Stimulated activated CD4-positive, alpha-beta T cell treated with anti-CD3 and anti-CD28 coated beads, Interleukin-1b, Interleukin-23, amount 100 ng/mL, for 24 hours (primary cell): ENCODE data around the gene OR1F1.
A peak's percentile ranks its signal among the peaks of the same experiment; 100 is the strongest.
"Not testable (repeated sequence)": the region's sequence is repeated elsewhere in the genome, so short reads cannot be mapped to it uniquely, and the experiment has no call there.

ENCODE experiments used
- DNase-seq, 4 experiments: peaks; one replicate each; pipeline ENCODE4 v3.0.0-alpha.2; 2020; ENCODE audit warnings: low read depth in 4 of 4, low spot score in 1 of 4

Gene OR1F1

DNA sequence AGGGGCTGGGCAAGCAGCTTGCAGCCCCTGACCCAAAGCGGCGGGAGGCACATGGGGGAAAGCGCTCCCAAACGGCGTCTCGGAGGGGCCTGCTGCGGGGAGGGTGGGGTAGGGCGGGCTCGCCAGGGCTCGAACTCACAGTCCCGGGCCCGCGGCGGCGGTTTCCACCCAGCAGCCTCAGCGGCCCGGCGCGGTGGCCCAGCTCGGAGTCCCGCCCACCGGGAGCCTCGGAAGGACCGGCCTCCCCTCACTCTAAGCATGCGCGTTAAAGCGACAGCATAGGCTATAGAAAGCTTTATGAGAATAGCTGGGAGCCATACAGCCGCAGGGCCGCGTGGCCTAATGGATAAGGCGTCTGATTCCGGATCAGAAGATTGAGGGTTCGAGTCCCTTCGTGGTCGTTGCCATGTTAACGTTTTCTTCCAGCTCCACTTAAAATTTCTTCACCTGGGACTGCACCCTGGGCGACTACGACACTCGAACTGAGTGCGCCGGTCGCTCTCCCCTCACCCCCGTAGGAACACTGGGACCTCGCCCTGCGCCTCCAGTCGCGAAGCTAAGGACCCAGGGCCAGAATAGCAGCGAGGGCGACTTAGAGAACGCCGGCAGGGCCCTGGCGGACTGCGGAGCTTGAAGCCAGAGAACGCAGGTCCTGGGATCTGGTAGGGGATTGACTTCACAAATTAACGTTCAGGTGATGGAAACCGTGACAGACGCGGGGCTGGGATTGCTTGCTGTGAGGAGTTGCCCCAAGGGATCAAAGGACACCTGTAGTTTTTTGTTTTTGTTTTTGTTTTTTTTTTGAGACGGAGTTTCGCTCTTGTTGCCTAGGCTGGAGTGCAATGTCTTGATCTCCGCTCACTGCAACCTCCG is 37.4 kb upstream of the OR1F1 start:
- DNase-seq = peak; percentile 94 to 100 (median 98)

DNA sequence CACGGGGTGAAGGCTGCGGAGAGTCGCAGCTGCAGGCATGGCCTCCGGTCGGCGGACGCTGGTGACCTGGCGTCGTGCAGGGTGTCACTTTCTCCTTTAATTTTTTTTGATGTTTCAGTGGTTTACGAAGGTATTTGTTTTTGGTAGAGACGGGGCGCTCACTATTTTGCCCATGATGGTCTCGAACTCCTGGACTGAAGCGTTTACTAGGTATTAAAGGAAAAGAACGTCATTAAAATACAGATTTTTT is 36.1 kb upstream of the OR1F1 start:
- no peak for DNase-seq

DNA sequence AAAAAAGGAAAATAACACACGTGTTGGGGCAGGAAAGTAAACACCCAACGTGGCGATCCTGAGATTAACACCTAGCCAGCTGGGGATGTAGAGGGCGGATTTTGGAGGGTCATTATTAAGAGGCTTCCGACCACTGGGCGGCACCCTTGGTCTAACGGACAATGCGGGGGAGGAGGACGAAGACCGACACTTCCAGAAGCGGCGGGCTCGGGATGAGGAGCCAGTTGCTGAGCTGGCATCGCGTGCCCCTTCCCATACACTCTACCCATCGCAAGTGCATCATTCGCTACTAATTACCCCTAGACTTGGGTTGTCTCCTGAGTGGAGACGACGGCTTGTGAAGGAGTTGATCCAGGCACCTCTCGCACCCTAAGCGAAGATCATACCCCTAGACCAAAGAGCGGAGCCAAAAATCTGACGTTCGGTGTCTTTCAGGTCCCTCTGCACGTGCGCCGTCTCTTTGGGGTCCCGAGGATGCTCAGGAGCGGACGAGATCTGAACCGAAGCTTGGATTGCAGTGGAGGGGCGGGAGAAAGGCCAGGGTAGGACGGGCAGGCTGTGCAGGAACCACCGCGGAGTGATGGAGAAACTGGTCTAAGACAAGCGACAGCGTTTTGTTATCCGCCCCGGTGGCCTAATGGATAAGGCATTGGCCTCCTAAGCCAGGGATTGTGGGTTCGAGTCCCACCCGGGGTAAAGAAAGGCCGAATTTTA is 35.6 kb upstream of the OR1F1 start:
- peak in 3 of 4 experiments; percentile 79 to 89 (median 88) for DNase-seq

DNA sequence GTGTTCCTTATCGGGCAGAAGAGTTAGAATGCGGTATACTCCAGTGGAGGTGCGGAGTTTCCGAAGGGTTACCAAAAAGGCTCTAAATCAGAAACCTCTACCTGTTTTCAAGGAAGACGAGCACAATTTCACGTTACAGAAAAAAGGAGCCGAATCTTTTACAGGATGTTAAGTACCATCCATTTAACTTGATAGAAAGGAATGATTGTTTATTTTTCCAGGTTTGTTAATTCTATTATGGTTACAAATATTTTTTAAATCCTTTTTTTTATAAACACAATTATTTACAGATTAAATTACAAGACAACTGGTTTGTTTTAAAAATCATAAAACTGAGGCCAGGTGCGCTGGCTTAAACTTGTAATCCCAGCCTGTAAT is 35.0 kb upstream of the OR1F1 start:
- DNase-seq = no peak

DNA sequence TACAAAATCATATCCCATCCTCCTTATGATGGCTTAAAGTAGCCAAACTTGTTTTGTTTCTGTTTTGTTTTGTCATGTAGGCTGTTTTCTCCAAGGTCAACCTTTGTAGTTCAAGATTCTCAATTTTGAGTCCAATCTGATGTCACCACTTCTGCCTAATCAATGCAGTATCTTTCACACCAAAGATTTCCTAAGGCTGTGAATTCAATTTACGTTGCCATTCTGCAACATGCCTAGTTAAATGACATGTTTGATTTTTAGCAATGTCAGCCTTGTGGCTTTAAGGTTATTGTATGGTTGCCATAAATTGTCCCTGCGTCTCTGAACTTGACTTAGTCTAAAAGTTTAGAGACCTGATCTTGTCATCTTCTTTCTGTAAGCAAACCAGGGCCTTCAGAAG is 32.8 kb upstream of the OR1F1 start:
- no peak for DNase-seq

DNA sequence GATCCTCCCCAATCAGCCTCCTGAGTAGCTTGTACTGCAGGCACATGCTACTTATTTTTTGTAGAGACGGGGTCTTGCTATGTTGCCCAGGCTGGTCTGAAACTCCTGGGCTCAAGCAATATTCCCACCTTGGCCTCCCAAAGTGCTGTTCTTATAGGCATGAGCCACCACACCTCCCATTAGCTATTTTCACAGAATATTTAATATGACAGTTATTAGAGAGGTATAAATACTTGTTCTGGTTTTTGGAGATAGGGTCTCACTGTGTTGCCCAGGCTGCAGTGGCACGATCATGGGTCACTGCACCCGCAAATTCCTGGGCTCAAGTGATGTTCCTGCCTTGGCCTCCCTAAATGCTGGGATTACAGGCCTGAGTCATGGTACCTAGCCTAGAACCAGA is 32.0 kb upstream of the OR1F1 start:
- DNase-seq = no peak

DNA sequence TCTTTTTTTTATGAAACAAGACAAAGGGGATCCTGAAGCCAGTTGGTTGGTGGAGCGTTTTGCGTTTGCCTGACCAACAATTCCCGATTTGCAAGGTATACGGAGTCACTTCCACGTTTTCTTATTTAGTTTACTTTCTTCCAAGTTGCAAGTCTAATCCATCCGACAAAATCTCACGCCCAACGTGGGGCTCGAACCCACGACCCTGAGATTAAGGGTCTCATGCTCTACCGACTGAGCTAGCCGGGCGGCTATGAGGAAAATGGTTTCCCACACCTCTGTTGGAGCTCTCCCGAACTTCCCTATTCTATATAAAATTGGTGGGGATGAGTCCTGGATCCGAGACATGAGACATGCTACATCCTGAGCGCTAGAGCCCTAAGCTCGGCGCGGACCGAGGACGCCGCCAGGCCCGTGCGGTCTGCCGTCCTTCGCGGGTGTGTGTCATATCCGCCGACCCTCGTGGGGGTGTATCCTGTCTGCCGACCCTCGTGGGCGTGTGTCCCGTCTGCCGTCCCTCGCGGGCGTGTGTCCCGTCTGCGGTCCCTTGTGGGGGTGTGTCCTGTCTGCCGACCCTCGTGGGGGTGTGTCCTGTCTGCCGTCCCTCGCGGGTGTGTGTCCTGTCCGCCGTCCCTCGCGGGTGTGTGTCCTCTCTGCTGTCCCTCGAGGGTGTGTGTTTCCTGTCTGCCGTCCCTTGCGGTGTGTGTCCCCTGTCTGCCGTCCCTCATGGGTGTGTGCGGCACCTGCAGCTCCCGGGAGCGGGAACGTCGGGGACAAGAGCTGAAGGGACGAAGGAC is 30.6 kb upstream of the OR1F1 start:
- DNase-seq = peak in 1 of 4 experiments; percentile 58

DNA sequence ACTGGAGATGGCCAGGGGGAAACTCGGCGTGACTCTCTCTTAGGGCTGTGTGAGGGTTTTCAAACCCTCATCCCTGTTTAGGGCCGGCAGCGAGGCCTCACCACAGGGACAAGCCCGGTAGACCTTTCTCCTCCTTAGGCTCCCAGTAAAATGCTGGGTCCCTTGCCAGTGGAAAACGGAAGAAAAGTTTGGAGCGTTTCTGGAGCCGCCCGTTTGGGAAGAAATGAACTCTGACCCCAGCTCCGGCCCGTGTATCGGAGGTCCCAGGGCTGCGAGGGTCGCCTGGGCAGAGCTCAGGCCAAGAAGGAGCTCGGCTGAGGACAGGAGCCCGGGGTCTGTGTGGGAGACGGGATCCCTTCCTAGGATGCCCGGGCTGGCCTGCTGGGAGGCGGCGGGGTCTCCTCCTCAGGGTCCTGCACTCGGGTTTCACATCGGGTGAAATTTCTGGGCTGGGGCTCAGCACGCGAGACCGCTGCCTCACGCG is 29.9 kb upstream of the OR1F1 start:
- no peak for DNase-seq

DNA sequence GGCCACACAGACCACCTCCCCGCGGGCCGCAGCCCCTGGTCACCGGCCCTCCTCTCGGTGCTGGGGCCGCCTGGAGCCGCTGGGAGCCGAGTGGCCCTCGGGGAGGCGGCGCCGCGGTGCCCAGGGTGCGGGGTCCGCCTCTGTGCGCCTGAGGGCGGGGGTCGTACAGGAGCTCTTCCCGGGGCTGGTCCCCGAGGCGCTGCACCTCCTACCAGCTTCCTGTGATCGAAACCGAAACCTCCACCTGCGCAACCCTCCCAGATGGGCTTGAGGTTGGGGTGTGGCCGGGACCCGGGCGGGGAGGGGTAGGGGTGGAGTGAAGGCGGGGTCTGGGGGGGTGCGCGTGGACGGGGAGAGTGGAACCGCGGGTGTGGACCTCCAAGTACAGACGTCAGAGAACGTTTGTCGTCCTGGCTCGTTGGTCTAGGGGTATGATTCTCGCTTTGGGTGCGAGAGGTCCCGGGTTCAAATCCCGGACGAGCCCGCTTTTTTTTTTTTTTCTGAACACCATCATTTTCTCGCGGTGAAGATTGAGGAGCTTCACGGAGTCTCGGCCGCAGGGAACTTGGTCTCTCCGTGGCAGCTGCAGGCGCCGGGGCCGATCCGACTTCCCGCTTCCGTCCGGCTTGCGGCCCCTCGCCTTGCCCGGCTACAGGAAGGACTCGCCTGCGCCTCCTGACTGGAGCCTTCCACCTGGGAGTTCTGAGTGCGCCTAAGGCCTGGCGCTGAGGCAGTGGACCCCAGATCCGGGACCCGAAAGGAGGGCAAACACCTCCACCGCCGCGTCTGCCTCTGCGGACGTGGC is 29.3 kb upstream of the OR1F1 start:
- DNase-seq = peak; percentile 66 to 89 (median 76)

DNA sequence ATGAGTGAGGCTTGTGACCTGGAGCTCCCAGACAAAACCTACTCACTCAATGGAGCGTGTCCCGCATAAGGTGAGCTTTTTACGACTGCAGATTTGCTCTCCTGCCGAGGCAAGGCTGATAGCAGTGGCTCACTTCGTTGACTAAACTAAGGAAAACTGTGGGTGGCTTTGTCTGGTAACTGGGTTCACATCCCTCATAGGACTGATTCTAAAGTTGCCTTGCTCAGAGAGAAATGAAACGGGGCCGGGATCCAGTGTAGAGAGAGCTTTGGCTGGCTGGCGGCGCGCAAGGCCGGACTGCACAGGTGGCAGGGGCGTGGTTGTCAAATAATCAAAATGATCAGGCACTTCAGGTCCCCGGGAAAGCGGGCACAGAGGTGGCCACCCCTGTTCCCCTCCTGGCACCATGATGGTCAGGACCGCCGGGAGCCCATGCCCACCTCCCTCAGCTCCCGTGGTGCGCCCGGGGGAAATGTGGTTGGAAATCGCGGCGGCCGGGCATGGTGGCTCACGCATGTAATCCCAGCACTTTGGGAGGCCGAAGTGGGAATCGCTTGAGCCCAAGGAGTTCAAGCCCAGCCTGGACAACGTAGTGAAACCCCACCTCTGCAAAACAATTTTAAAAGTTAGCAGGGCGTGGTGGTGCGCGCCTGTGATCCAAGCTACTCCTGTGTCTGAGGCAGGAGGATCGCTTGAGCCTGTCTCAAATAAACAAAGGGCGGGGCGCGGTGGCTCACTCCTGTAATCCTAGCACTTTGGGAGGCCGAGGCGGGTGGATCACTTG is 26.6 kb upstream of the OR1F1 start:
- DNase-seq = no peak

DNA sequence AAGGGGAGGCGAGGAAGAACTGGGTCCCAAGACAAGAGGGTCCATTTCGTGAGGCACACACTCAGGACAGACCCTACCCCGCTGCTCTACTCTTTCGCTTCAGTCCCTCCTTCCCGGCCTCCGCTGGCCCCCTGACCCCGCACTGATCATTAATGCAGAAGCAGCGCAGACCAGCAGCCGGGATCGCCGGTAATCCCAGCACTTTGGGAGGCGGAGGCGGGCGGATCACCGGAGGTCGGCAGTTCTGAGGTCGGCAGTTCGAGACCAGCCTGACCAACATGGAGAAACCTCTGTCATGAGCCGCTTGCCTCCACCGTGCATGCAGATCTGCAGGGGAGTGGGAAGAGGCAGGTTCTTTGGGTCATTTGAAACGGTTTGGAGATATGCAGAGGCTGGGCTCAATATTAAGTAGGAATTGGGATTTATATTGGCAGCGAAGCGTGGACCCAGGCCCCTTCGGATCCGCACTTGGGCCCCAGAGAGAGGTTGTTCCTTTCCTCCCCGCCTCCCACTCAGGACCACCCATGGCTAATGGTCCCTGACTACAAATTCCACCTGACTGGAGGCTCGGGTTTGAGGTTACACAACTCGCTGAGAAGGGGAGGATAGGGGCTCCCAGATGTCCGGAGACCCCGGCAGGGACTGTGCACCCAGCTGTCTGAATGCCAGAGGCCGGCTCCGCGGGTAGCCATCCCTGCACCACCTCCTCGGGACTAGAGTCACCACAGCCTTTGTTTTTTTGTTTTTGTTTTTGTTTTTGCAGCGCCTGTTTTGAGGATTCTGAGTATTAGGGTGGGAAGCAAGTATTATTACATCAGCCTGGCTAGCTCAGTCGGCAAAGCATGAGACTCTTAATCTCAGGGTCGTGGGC is 23.6 kb upstream of the OR1F1 start:
- DNase-seq = no peak

DNA sequence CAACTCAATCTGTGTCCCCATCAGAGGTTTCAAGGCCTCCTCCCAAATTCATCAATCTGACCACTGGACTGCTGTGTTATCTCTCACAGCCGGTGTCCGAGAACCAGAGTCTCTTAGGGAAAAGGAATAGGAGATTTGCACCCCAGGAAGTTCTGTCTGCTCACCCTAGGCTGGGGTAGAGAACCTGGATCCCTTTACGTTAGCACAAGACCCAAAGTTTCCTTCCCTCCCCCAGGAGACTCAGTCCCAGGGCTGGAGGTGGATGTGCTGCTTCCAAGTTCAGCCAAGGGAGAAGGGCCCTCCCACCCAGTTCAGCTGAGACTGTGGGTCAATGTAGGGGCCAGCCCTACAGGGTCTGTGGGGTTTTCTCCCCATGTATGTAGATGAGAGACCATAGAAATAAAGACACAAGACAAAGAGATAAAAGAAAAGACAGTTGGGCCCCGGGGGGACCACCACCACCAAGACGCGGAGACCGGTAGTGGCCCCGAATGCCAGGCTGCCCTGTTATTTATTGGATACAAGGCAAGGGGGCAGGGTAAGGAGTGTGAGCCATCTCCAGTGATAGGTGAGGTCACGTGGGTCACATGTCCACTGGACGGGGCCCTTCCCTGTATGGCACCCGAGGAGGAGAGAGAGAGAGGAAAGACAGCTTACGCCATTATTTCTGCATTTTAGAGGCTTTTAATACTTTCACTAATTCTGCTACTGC is 22.7 kb upstream of the OR1F1 start:
- no peak for DNase-seq

DNA sequence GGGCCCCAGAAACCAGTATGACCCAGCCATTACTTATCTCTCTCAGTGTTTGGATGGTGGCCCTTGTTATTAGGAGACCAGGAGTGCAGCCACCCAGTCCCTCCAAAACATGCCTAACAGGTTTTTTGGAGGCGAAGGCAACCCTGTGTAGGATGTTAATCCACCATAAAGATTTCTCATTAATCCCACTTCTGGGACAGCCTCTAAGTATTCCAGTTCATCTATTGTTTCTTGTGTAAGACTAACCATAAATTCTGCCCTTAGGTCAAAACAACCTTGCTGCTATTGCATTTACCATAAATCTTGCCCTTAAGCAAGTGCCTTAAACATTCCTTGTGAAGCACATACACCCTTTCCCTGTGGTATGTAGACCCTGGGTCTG is 21.5 kb upstream of the OR1F1 start:
- DNase-seq = no peak

DNA sequence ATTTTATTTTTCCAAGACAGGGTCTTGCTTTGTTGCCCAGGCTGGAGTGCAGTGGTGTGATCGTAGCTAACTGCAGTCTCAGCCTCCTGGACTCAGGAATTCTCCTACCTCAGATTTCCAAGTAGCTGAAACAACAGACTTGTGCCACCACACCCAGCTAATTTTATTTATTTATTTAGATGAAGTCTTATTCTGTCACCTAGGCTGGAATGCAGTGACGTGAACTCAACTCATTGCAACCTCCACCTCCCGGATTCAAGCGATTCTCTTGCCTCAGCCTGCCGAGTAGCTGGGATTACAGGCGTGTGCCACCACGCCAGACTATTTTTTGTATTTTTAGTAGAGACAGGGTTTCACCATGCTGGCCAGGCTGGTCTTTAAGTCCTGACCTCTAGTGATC is 19.3 kb upstream of the OR1F1 start:
- DNase-seq = not testable (repeated sequence)

DNA sequence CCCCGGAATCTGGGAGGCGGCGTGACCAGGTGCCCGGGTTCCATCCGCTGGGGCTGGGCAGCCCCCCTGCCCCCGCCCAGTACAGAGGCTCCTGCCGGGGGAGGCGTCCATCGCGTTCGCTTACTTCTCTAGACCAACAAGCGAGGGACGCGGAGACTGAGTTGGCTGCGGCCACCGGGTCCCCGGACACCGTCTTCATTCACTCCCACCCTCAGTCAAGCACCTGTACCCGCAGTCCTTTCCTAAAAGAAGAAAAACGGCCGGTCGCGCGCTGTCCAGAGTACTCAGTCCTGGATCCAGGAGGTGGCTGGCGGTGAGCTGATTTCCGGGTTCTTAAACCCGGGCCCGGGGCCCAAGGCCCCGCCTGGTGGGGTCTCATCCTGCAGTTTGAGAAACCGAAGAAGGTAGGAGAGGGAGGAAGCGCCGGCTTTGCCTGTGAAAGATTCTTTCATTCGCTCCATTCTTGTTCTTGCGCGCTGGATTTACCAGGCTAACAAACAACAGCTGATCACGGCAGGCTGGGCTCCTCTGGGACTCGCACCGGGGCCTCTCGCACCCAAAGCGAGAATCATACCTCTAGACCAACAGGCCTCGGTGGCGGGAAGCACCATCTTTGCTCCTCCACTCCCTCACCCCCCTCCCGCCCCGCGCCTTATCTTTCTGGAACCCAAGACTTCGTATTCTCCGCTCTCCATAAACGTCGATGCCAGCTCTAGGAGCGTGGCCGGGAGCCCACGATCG is 17.4 kb upstream of the OR1F1 start:
- no peak for DNase-seq

DNA sequence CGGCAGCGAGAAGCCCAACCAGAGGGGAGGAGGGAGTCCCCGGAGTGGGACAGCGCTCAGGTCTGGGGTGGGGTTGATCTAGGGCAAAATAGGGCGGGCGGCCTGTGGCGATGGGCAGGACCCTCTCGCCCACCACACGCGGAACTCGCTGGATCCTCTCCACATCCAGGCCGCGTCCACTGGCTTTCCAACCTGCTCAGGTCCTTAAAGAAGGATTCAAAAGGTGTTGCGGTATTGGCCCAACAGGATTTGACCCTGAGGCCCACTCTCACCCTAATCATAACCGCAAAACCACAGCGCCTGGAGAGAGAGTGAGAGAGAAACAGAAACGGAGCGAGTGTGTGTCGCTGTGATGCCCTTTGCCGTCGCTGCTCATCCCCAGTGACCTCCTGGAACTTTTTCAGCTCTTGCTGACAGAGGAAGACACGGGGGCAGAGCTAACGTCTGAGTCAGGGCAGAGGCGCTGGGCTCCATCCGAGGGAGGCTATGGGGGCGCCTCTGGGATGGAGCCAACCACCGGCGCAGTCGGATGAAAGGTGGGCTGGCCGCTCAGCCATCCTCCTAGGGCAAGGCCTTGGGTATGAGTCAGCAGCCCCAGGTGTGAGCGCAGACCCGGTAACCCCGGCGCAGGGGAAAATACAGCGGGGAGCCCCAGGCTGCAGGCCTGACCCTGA is 16.7 kb upstream of the OR1F1 start:
- no peak for DNase-seq

DNA sequence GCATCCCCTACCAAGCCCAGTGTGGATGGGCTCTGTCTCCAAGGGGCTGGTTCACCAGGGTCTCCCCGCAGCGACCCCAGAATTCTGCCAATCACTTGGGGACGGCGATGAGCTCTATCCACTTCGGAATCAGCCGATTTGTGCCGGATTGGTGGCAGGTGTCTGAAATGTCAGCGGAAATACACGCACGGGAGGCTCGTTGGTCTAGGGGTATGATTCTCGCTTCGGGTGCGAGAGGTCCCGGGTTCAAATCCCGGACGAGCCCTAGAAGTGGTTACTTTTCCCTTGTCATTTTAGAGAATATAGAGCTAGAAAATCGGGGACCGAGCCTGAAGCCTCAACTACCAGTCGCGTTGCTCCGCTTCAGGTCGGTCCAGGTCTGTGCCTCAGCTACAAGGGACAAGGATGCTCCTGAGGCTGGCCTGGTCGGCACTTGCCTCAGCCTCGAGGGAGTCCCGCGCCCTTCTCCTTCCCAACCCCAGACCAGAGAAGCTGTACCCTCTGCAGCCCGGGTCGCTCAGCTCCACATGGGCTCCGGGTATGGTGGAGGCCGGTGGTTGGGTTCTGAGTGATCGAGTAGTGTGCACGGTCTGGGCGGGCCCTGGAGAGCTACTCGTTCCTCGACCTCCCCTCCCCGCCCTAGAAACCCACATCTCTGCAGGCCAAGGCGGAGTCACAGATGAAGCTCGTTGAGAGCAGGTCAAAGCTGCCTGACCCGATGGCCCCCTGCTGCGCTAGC is 16.0 kb upstream of the OR1F1 start:
- peak in 1 of 4 experiments; percentile 56 for DNase-seq
